CD4-positive, alpha-beta T cell treated with Interferon alpha-2 for 1 hour (primary cell): ENCODE results near the gene SRMS.

Source experiments
- DNase-seq, 2 donors: peaks; one replicate each; pipeline ENCODE4 v3.0.0-alpha.2; 2020 to 2022

SRMS gene

DNA sequence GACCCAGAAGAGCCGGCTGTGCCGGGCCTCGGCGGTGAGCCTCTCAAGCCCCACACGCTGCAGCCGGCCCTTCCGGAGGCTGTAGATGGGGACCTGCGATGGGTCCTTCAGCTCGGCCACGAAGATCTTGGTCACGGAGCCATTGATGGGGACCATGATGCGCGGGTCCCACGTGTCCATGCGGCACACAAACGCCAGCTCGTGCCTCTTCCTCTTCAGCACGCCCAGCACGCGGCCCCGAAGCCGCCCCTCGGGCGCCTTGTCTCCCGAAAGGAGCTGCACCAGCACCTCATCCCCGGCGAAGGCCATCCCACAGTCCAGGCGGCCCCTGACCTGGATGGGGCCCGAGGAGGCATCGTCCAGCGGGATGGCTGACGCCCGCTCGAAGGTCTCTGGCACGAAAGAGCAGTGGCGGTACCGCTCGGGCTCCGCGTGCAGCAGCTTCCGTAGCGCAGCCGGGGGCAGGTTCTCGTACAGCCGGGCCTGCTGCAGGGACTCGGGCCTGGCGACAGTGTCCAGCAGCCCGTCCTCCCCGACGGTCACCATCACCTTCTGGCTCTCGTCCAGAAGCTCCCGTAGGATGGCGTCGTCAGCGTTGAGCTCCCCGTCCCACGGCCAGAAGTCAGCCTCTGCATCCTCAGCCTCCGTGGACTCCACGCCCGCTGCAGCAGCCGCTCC, 17.6 kb upstream of the SRMS start:
- no peak for DNase-seq

DNA sequence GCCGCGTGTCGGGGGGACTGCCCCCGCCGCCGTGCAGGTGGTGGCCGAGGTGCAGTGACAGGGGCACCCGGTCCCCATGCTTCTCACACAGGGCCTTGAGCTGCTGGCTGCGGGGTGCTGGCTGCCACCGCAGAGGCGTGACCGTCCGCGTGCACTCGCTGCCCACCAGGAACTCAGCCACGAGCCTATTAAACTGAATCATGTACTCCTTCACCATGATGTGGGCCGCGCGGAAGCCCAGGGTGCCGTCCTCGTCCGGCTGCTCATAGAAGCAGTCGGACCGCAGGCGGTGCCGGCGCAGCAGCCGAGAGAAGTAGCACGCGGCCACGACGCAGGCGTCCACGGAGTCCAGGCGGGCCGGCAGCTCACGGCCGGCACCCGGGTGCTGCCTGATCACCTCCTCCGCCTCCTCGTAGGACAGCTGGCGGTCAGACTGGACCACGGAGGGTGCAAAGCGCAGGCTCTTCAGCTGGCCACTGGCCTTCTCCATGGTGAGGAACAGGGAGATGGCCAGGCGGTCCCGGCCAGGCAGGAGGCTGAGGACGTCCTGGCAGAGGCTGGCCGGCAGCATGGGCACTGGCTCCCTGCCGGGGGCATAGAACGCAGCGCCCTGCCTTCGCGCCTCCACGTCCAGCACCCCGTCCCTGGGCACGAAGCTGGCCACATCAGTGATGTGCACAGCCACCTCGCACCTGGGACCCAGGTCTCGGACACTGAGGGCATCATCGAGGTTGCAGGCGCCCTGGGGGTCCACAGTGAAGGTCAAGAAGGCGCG, 16.7 kb upstream of the SRMS start:
- no peak for DNase-seq

DNA sequence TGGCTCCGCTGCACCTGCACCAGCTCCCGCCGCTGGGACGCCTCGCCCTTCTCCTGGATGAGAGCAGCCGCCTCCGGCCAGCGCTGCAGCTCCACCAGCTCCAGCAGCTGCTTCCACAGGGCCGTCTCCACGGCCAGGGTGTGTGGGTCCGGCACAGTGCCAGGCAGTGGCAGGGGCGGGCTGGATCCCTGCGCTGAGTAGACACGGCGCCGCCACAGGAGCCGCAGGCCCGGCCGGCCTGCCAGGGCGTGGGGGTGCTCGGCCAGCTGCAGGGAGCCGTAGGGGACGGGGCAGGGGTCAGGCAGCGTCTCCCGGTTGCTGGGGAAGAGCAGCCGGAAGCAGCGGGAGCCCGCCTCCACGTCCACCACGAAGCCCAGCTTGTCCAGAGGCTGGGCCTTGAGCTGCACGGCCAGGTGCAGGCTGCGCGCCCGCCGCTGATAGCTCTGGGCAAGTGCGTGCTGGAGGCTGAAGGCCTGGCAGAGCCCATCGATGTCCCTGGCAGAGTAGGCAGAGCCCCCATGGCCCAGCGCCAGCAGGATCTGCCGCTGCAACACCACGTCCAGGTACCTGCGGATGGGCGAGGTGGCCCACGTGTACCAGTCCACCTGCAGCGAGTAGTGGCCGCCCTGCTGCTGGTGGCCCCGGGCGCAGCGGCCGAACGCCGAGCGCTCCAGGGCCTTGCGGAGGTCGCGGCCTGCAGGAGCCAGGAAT, 15.8 kb upstream of the SRMS start:
- DNase-seq: no peak

DNA sequence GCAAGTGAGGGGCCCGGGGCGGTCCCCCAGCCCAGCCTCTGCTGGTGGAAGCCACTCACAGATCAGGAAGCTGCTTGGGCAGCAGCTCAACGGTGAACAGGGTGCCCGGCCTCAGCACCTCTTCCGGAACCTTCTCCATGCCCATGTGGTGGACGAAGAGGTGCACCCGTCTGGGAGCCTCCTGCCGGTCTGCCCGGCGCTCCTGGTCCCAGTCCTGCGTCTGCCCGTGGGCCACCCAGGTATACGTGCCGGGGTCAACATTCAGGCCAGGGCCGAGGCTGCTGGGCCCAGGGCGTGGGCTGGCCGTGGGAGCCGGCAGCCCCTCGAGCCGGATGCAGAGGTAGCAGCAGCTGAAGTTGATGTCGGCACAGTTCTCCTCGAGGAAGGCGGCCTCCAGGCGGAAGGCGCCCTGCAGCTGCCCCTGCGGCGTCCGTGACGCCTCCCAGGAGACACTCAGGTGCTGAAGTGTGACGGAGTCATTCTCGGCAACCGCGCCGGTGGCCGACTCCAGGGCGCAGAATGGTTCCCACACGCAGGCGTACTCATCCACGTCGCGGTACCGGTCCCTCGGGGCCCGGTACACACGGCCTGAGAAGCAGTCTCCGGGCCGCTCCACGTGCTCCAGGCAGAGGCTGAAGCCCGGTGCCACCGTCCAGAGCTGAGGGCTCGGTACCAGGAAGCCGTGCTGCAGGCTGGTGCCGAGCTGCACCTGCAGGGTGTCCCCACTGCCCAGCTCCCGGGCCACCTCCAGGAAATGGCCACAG, 15.1 kb upstream of the SRMS start:
- DNase-seq: no peak

DNA sequence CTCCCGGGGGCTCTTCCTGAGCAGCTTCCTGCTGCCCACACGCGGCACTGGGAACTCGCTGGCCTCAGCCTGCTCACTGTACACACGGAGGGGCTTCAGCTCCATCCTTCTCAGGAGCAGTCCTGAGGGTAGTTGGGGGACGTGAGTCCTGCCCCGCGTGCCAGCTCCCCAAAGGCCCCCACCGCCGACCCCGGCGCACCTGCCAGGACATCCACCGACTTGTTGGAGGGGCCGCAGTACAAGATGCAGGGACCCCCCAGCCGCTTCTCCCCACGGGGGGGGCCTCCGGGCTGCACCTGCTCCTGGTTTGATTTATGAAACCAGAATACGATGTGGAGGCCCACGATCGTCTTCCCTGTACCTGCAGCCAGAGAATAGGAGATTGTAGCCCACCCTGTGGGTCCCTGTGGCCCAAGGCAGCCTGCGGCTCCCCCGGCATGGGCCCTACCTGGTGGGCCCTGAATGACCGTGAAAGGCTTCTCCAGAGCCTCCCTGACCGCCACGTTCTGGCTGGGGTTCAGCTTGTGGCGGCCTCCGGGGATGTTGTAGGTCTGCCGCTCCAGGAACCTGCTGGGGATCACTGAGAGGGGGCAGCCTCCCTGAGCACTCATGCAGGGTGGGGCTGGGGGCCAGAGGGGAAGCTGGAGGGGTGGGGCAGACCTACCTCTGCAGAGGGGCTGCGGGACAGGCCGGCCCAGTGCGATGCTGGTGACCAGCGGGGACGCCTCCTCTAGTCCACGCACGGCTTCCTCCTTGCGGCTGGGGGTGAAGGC, 14.3 kb upstream of the SRMS start:
- no peak for DNase-seq

DNA sequence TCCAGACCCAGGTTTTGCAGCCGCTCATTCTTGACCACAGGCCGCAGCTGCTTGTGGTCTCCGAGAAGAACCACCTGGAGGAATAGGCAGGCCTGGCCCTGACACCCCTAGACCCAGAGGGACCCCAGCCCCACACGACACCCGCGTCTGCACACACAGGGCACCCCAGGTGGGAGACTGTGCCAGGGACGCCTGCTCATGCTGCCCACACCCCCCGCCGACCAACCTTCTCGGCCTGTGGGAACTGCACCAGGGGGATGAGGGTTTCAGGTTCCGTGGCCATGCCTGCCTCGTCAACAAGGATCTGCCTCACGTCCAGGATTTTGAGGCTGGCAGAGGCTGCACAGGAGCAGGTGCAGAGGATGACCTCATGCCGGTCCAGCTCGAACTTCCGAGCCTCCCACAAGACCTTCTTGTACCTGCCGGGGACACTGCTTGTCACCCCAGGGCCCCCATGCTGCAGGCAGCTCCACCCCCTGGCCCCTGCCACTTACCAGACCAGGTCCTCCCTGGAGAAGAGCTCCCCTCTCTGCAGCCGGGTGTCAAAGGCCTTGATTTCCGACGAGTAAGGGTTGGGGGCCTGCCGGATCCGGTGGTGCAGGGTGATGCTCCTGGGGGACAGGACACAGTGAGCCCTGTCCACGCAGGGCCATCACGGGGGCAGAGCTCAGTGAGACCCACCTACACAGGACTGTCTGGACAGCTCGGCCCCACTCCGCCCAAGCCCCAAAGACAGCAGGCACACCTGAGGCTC, 13.5 kb upstream of the SRMS start:
- no peak for DNase-seq

DNA sequence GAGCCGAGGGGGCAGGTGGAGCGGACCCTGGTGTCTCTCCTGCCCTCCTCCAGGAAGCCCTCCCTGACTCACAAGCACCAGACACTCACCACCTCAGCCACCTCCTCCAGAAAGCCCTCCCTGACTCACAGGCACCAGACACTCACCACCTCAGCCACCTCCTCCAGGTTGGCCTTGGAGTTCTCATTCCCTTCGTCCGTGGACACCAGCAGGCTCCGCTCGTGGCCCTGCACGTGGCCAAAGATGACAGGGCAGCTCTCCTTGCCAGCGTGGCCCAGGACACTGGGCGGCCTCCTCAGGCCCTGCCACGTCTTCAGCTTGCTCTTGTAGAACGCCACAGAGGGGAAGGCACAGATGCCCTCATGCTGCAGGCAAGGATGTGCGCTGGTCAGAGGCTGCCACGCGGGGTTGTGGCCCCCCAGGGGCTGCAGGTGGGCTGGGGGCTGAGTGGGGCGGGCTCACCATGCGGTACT, 12.8 kb upstream of the SRMS start:
- DNase-seq: no peak

DNA sequence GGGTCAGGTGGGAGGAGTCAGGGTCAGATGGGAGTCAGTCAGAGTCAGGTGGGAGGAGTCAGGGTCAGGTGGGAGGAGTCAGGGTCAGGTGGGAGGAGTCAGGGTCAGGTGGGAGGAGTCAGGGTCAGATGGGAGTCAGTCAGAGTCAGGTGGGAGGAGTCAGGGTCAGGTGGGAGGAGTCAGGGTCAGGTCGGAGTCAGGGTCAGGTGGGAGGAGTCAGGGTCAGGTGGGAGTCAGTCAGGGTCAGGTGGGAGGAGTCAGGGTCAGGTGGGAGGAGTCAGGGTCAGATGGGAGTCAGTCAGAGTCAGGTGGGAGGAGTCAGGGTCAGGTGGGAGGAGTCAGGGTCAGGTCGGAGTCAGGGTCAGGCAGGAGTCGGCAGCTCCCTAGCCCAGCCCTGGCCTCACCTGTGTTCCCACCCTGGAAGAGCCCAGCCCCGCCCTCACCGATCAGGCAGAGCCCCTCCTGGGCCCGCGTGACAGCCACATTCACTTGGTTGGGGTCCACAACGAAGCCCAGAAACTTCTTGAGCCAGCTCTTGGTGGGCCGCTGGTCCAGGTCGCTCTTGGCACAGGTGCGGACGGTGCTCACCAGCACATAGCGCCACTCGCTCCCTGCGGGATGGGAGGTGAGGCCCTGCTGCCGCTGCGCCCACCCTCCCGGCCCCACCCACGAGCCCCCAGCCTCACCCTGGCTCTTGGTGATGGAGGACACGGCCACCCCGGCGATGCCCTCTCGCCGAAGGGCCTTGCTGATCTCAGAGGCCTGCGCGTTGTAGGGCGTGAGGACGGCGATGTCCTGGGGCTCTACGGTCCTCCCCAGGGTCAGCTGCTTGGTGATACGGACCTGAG, 12.2 kb upstream of the SRMS start:
- peak; percentile 70 to 74 for DNase-seq

DNA sequence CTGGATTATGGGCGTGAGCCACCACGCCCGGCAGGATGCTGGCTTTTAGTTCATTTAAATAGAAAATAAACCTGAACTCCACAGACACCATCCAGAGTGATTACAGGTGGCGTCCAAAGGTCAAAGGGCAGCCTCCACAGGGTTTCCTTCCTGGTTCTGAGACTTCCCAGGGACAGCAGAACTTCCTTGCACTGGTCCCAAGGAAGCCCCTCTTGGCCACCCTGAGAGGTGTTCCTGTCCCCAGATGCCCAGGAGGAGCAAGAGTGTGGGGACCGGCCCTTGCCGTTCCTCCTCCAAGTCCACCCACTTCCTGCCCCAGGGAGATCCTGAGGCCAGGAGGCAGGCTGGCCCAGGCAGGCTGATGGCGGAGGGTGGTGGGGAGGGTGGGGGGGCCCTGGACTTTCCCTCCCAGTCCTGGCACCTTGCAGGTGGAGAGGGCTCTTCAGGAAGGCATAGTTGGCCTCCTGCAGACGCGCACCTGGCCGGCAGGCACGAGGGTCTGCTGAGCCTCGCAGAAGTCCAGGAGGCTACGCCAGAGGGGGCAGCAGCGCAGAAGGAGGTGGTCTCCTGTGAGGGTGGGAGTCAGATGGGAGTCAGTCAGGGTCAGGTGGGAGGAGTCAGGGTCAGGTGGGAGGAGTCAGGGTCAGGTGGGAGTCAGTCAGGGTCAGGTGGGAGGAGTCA, 11.4 kb upstream of the SRMS start:
- DNase-seq: no peak

DNA sequence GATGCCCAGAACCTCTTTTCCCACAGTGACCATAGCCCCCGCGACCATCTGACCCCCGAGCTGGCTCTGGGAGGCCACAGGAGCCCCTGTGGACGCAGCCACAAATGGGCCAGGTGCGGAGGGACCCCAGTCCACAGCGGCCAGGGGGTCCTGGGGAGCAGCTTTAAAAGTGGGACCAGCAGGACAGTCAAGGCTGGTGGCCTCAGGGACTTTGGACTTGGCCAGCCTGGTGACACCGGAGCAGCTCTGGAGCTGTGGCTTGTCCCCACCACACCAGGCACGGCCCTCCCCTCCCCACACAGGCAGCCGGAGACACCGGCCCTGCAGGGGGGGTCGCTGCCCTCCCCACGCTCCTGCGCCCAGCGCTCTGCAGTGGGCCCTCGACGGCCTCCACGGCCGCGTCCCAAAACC, 9.9 kb upstream of the SRMS start:
- DNase-seq: no peak

DNA sequence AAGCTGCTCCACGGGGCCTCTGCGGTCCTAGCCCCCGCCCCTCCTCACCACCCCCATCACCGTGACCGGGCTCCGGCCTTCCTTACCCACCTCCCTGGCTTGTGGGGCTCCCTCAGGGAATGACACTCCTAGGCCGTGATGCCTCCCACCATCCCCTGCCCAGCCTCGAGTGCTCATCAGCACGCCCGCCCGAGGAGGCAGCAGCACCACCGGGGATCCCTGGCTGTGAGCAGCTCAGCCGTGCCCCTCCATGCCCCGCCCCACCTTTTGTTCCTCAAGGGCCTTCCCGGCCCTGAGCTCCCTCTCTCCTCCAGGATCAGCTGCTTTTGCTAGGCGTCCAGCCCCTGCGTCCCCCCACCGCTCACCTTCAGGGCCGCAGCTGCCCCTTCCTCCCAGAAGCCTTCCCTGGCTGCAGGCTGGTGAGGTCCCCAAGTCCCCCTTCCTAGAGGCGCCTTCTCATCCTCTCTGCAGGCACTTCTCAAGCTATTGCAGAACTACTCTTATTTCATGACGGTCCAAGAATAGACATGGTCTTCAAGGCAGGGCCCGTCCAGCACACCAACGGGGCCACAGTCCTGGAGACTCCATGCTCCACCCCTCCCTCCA, 9.4 kb upstream of the SRMS start:
- no peak for DNase-seq

DNA sequence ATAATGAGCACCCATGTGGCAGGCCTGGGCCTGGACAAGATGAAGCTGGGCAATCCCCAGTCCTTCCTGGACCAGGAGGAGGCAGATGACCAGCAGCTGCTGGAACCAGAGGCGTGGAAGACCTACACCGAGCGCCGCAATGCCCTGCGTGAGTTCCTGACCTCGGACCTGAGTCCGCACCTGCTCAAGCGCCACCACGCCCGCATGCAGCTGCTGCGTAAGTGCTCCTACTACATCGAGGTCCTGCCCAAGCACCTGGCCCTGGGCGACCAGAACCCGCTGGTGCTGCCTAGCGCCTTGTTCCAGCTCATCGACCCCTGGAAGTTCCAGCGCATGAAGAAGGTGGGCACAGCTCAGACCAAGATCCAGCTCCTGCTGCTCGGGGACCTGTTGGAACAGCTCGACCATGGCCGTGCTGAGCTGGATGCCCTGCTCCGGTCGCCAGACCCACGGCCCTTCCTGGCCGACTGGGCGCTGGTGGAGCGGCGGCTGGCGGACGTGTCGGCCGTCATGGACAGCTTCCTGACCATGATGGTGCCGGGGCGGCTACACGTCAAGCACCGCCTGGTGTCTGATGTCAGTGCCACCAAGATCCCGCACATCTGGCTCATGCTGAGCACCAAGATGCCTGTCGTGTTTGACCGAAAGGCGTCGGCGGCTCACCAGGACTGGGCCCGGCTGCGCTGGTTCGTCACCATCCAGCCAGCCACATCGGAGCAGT, 8.3 kb upstream of the SRMS start:
- no peak for DNase-seq

DNA sequence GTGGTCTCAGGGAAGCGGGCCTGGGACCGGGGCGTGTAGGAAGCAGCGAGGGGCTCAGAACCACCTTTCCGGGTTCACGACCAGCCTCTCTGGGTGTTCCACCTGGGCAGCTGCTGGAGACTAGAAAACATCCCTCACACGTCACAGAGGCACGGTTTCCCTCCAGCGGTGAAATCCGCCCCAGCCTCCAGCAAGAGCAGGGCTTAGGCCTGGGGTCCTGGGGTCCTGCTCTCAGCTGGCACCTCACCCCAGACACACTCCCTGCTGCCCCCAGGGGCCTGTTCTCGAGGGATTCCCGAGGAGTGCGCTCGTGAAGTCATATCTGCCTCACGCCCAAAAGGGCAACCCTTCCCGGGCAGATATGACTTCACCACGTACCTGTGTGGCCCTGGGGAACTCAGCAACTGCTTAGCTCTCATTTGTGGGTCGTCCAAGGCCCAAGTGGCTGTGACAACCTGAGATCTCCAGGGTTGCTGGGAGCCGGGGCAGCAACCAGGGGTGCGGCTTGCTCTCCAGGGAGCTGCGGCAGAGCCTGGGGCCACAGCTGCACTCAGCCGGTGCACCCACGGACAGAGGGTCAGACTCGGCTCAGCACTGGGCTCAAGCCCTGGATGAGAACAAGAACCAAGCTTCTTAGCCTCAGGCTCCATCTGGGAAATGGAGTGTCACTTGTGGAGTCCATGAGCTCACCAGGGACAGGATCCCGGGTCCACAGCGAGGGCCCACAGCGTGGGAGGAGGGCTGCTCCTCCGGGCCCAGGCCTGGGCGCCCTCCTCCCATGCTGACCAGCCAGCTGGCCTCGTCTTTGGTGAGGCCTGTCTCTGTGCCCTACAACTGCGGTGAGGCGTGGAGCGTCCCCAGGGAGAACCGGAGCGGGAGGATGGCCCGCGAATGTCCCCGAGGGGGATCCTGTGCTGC, 7.1 kb upstream of the SRMS start:
- peak in 1 of 2 donors; percentile 41 for DNase-seq

DNA sequence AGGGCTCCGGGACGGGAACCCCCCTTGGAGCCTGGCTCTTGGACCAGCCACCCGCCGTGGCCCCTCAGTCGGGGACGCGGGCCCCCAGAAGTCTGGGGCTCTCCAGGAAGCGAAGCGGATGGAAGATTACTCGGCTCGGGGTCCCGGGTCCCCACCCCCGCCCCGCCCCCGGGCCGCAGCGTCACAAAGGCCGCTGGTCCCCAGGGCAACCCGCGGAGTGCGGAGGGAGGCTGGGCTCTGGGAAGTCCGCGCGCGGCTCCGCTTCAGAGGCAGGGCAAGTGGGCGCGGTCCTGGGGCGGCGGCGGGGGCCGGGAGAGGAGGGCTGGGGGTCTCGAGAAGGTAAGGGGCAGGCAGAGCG, 6.4 kb upstream of the SRMS start, which contains the start of gene FNDC11:
Gene FNDC11, plus strand, starts transcription at position 227 of the 358 bp plus-strand sequence. CDS start 1,505 bp downstream, outside the sequence.
- peak; percentile 68 to 70 for DNase-seq

DNA sequence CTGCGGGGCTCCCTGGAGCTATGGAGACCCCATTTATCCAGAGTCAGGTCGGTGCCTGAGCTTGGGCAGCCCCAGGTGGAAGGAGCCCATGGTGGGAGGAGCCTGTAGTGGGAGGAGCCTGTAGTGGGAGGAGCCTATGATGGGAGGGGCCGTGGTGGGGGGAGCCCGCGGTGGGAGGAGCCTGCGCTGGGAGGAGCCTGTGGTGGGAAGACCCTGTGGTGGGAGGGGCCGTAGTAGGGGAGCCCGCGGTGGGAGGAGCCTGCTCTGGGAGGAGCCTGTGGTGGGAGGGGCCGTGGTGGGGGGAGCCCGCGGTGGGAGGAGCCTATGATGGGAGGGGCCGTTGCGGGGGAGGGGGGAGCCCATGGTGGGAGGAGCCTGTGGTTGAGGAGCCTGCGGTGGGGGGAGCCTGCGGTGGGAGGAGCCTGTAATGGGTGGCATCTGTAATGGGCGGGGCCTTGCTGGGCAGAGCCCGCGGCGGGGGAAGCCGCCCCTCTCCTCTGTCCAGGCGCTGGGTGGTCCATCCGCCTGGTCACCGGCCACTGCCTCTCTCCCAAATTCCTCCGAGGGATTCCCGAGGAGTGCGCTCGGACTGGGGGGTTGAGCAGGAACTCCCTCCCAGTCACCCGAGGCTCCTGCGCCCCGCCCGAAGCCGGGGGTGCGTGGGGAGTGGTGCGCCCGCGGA, 5.8 kb upstream of the SRMS start:
- peak; percentile 89 to 93 for DNase-seq

DNA sequence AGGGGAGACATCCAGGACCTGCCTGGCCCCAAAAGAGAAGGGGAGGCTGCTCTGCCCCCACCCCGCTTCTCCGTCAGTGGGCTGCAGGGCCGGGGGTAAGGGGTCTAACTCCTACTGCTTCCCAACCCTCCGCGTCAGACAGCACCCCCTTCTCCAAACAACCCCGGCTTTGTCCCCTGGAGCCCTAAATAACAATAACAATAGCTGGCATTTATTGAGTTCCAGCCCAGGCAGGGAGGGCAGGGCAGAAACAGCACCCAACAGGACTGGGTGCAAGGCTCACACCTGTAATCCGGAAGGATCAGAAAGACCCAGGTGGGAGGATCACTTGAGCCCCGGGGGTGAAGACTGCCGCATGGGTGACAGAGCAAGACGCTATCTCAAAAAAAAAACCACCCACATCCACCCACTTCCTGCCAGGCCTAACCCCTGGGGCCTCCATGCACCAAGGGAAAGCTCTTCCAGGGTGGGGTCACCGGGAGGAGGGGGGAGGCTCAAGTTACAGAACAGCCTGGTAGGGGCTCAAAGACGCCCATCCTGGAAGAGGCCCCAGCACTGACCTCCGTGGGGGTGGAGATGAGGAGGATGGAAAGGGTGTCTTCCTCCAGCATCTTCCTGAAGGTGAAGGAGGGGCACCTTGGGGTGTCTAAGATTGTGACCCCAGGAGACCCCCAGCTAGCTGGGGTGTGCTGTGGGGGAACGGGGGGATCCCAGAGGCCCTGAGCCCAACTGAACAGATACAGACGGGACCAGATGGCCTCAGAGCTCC, 5.1 kb upstream of the SRMS start:
- peak; percentile 61 to 73 for DNase-seq
